Caki2 (cell line): ENCODE results near the gene TNKS2. TPM values are rescaled to one million over a fixed set of nuclear protein-coding genes. Genes with fewer than 3 reads are reported as not detected.

Experiments
- DNase-seq: peaks from one replicate; pipeline ENCODE4 v3.0.0-alpha.2; 2015; ENCODE audit warnings: low read depth
- in situ Hi-C: cut with HindIII; loops from 2 replicates; pipeline ENCODE4 v1.10.0; 2016; ENCODE audit warnings: low sequenced_read_pairs, low pct_unique_long_range_greater_than_20kb, mixed read lengths
- total RNA-seq: library from RNA; depleted of rRNA; stranded (reverse); fragments of >200 nt; shearing (Covaris generic); gene quantifications from 2 replicates; pipeline ENCODE4 v1.2.3, GENCODE V29; 2014; ENCODE audit warnings: low replicate concordance

TNKS2 gene
- total RNA-seq, 1 experiment from 2014 or later, result 11.8 TPM

DNA sequence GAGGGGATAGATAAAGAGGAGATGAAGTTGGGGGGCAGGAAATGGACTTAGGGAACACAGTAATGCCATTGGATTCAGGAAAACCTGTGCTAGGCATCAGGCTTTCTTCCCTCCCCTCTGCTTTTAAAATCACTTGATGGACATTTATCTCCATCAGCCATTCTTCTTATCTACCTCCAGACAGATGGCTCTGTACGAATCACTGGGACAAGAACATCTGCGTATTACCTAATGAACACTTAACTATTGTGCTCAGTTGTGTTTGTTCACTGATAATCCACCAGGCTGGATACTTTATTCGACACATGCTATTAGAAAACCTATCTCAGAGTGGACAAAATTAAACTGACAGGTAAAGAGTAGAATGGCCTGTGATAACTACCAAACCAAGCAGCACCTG lies 40.0 kb downstream of the TNKS2 start:
- DNase-seq, result no peak
- in situ Hi-C loops, result no loop called here

DNA sequence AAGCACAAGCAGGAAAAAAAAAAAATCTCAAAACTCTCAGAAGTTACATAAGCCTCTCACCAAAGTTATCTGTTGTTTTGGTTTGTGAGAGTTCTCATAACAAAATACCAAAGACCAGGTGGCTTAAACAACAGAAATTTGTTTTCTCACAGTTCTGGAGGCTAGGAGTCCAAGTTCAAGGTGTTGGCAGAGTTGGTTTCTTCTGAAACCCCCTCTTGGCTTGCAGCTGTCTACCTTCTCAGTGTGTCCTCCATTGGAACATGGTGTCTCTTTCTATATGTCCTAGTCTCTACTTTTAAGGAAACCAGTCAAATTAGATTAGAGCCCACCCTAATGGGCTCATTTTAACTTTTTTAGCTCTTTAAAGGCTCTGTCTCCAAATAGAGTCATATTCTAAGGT lies 44.9 kb downstream of the TNKS2 start:
- in situ Hi-C loops, result no loop called here
- DNase-seq, result no peak

- DNase-seq, result no peak
- in situ Hi-C loops, result no loop called here
Observed at GRCh38 chr10:91856637-91857036, 58.4 kb downstream of the TNKS2 start.

DNA sequence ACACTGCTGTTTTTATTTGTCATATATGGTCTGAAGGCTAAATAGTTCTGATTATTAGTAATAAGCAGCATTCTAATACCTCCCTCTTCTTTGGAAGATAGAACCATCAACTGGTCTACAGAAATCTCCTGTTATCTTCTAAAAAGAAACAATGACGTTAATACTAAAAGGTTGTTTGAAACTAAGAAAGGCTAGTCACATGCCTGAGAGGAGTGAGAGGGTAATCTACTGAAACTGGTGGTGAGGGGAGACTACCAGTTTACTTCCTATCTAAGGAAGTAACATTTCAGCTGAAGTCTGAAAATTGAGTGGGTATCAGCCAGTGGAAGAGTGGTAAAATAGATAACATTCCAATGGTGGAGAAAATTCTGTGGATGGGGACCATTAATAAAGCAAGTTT lies 62.7 kb downstream of the TNKS2 start:
- no peak for DNase-seq
- in situ Hi-C loops, result no loop called here

- in situ Hi-C loops, result no loop called here
- DNase-seq, result no peak
Observed at GRCh38 chr10:91864099-91864498, 65.9 kb downstream of the TNKS2 start.

DNA sequence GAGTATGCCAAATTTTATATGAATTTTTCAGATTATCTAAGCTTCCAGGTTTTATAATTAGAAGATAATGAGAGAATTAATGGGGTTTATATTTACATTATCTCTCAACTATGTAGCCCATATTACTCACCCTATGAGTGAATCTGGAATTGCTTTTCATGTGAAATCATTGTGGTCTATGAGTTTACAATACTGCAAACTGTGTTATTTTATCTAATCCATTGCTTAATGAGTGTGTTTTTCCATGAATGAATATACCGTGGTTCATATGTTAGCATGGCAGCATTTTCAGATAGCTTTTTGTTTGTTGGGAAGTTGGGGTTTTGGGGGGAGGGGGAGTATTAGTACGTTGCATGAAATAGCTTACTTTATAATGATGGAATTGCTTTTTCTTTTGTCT lies 66.5 kb downstream of the TNKS2 start:
- no peak for DNase-seq
- in situ Hi-C loops, result no loop called here

DNA sequence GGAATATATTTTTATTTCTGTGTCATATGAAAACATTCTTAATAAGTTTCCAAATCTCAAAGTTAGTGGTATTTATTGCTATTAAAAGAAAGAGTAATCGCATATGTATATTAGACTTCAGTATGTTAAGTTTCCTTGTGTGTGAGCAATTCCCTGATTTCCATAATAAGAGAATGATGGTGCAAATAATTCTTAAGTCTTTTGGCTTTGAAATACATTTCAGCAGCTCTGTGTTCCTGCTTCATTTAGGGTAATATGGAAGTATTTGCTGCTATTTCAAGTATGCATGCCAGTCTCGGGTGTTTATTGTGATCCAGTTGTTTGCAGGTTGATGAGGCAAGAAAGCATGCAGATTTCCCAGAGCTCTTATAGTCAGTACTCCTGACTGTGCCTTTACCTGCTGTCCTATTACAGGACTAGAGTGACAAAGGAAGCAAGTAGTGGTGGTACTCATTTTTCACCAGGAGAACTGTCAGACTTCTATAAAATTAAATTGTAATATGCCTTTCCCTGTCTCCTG lies 67.4 kb downstream of the TNKS2 start:
- DNase-seq, result no peak
- in situ Hi-C loops, result no loop called here

DNA sequence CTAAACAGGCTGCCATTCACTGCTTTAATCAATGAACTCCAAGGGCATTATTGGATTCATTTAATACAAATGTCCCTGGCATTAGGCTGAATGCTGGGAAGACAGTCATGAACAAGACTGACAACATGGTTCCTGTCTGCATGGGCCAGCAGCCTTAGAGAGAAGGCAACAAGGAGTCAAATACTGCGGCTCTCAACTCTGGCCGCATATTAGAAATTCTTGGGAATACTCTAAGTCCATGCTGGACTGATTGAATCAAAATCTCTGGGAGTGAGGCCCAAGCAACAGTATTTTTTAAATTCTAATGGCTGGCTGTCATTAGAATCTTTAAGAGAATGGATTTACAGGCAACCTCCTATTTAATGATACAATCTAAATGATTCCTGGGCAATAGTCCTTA lies 76.9 kb downstream of the TNKS2 start:
- in situ Hi-C loops, result no loop called here
- no peak for DNase-seq

DNA sequence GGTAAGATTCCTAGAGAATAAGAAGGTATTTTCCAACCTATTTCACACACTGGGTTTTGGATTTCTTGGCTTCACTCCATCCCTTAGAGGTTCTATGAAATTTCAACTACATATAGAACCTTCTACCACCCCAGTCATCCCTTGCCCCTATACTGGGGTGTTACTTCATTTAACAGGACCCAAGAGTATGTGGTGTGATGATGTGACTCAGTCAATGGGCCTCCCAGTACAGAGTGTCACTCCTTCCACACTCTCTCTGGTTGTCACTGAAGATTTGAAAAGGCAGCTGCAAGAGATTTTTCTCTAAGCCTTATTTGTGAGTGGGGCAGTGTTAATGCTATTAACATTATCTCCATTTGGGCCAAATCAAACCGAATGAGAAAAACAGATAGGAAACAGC lies 77.6 kb downstream of the TNKS2 start:
- no peak for DNase-seq
- in situ Hi-C loops, result no loop called here

DNA sequence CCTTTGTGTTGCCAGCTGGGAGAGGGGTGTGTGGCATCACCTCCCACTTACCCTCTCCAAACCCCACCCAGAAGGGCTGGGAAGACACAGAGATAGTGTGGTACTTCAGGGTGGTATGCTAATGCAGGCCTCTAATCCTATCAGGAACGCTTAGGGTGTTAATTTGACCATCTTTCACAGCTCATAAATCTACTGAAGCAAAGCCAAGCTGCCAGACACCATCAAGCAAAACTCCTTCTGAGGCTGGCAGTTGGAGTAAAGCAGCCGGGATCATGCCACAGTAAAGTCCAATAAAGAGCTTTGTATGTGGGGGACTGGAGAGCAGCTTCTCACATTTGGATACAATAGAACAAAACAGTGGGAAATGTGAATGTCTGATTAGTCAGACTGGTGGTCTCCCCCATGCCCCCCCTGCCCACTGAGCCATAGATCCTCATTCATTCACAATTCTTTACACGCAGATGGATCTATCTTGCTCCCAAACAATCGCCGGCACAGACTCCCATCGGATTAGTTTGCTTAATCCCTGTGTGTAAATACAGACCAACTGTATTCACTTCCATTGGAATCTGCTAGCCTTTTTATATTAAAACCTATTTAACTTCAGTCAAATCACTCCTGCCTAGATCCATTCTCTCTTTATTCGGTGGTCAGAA lies 81.4 kb downstream of the TNKS2 start:
- no peak for DNase-seq
- in situ Hi-C loops, result no loop called here

DNA sequence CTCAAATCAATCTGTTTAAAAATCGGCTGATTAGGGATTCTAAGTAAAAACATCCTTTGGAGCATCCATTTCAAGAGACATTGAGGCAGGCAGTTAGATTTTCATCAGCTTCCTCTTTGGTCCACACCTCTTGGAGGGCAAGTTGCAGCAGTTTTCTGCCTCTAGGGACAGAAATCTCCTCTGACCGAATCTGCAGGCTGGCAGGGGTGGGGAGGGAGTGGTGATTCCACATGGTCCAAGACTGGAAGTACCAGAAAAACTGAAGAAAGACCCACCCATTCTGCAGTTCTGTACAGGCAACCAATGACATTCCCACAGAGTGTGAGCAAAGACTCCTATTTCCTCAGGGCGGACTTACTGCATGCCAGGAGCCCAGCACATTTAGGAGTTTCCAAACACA lies 82.1 kb downstream of the TNKS2 start:
- in situ Hi-C loops, result no loop called here
- DNase-seq, result no peak

- DNase-seq, result no peak
- in situ Hi-C loops, result no loop called here
Observed at GRCh38 chr10:91883549-91884444, 85.6 kb downstream of the TNKS2 start.

DNA sequence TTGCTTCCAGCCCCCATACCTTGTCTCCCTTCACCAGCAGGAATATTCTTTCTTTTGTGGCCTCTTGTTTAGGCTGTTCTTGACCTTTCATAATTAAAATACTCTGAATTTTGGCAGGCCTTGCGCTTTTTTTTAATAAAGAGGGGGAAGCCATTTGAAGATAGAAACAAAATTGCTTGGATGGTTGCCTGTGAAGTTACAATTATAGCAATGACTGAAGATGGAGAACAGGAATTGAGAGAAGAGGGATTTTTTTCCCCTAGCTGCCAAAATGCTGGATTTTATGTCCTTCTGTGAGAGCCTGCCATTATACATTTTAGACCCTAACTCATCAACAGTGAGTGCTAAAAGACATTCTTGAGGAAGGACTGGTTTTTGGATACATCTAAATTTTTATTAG lies 86.3 kb downstream of the TNKS2 start:
- DNase-seq, result no peak
- in situ Hi-C loops, result no loop called here

GRCh38 chr10:91885362-91886079 lies 87.3 kb downstream of the TNKS2 start:
- in situ Hi-C loops, result no loop called here
- no peak for DNase-seq

DNA sequence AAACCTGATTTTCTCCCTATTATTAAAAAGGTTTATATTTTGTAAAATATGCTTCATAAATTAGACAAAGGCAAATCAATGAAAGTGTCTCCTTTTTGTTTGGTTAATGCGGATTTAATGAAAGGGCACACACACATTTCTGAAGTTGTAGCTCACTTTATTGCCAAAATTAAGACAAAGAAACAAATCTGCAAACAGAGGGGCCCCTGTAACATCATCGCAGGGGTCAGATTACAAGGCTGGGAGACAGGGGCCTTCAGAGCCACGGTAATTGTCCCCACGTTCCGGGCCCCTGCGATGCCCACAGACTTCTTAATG lies 88.7 kb downstream of the TNKS2 start:
- in situ Hi-C loops, result no loop called here
- no peak for DNase-seq

GRCh38 chr10:91887272-91888076 lies 89.2 kb downstream of the TNKS2 start:
- in situ Hi-C loops, result no loop called here

GRCh38 chr10:91891125-91892001 lies 93.1 kb downstream of the TNKS2 start:
- in situ Hi-C loops, result no loop called here
- peak; percentile 26 for DNase-seq

More at GRCh38 chr10:91887272-91888076, 89.2 kb downstream of the TNKS2 start:
- DNase-seq, result no peak
